Measurements from ENCODE around the gene PLS3. TPM values are rescaled to one million over a fixed set of nuclear protein-coding genes. Genes with fewer than 3 reads are reported as not detected.

The PLS3 gene
- total RNA-seq, 2 donors from 2014 or later = 1.0 TPM; not detected in 1

DNA sequence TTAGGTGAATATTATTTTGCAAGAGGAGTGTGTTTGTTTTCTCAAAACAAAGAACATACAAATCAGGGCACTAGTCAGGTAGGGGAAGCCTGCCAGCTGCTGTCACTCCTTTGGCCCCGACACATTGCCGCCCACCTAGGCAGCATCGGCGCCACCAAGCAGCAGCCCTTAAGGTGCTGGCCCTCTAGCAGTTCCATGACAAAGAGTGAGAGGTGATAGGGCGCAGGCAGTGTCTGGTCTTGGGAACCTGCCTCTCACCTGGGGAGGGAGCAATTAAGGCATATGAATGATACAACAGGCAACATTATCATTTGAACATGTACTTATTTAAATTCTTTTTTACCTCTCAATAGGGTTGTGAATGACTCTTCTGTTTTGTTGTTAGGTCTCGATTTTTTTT is 135.1 kb downstream of the PLS3 start:
- no peaks in the 10 kb centered on the region for H3K36me3 Mint-ChIP-seq (ENCODE audit: low read depth)
- H3K4me3 Mint-ChIP-seq = no peak overlapping the region
- H3K27ac Mint-ChIP-seq = no peak overlapping the region
- DNase-seq (no peak), ATAC-seq (no peak)
- H3K27me3 Mint-ChIP-seq = peaks cover under 1% of the 10 kb centered on the region
- H3K9me3 ChIP-seq (ENCODE audit: control insufficient read depth, low read length, poor library complexity, severe bottlenecking) = no peaks in the 10 kb centered on the region
- no peaks in the 10 kb centered on the region for H3K4me1 Mint-ChIP-seq

GRCh38 chrX:115696939-115697338 is 136.0 kb downstream of the PLS3 start:
- Mint-ChIP-seq H3K4me1 (no peaks in the 10 kb centered on the region), H3K4me3 (no peak overlapping the region)

GRCh38 chrX:115697806-115698205 is 136.8 kb downstream of the PLS3 start:
- no peaks in the 10 kb centered on the region for H3K27me3 Mint-ChIP-seq
- H3K36me3 Mint-ChIP-seq (ENCODE audit: low read depth) = no peaks in the 10 kb centered on the region
- H3K27ac Mint-ChIP-seq = no peak overlapping the region
- DNase-seq (no peak), ATAC-seq (no peak)
- H3K9me3 ChIP-seq (ENCODE audit: control insufficient read depth, low read length, poor library complexity, severe bottlenecking) = no peaks in the 10 kb centered on the region
- H3K4me1 Mint-ChIP-seq = no peaks in the 10 kb centered on the region
- no peak overlapping the region for H3K4me3 Mint-ChIP-seq

More at GRCh38 chrX:115696939-115697338, 136.0 kb downstream of the PLS3 start:
- DNase-seq = no peak
- ATAC-seq = no peak
- Mint-ChIP-seq H3K27me3 (no peaks in the 10 kb centered on the region), H3K36me3 (ENCODE audit: low read depth) (no peaks in the 10 kb centered on the region), H3K27ac (no peak overlapping the region)
- no peaks in the 10 kb centered on the region for H3K9me3 ChIP-seq (ENCODE audit: control insufficient read depth, low read length, poor library complexity, severe bottlenecking)

All from T-helper 17 cell (primary cell).